H1 (cell line): Measurements from ENCODE around the gene KDF1. TPM values are rescaled to one million over a fixed set of nuclear protein-coding genes. Genes with fewer than 3 reads are reported as not detected.
A peak's percentile ranks its signal among the peaks of the same experiment; 100 is the strongest.

Experiments used
- CTCF ChIA-PET: fragments of 300-600 bp; sonication (Branson Sonifier 250); formaldehyde crosslinking; loops from one replicate; lab custom pipeline; 2021; ENCODE audit not compliant: partially characterized antibody; lab: Charles Lee
- POLR2A ChIA-PET: fragments of 300-600 bp; sonication (Branson Sonifier 250); formaldehyde crosslinking; loops from one replicate; lab custom pipeline; 2021; ENCODE audit warnings: inconsistent platforms; ENCODE audit not compliant: partially characterized antibody; lab: Charles Lee
- DNase-seq, 2 experiments: peaks; one replicate each; pipeline versions ENCODE4 v3.0.0 to v3.0.0-alpha.2; 2010 to 2022; ENCODE audit warnings: low spot score in 2 of 2, low read depth in 1 of 2, mixed read lengths in 1 of 2
- FAIRE-seq: peaks from 2 replicates; lab custom pipeline; 2011; peaks lifted over from hg19 to GRCh38; lab: Jason Lieb, UNC
- H2AFZ ChIP-seq: 2 replicates; pipeline ENCODE4 v1.8.1; 2012; ENCODE audit warnings: low read length, inconsistent platforms
- H2AK5ac ChIP-seq: 2 replicates; pipeline ENCODE4 v1.6.1; 2013; ENCODE audit warnings: low read depth, low read length
- H2BK120ac ChIP-seq: replicated peaks from 2 replicates; pipeline ENCODE3; 2013; ENCODE audit warnings: low read depth, low read length, inconsistent platforms
- H2BK12ac ChIP-seq: 2 replicates; pipeline ENCODE4 v1.6.1; 2013; ENCODE audit warnings: low read depth, low read length
- H2BK15ac ChIP-seq: 2 replicates; pipeline ENCODE4 v1.6.1; 2013; ENCODE audit warnings: low read length
- H2BK20ac ChIP-seq: 2 replicates; pipeline ENCODE4 v1.6.1; 2013; ENCODE audit warnings: low read length
- H2BK5ac ChIP-seq: 2 replicates; pipeline ENCODE4 v1.6.1; 2013; ENCODE audit warnings: low read depth, low read length
- H3K14ac ChIP-seq: 2 replicates; pipeline ENCODE4 v1.6.1; 2013; ENCODE audit warnings: inconsistent platforms; ENCODE audit not compliant: insufficient read length
- H3K18ac ChIP-seq: 2 replicates; pipeline ENCODE4 v1.6.1; 2013; ENCODE audit warnings: low read length; ENCODE audit errors: extremely low read depth
- H3K23ac ChIP-seq: 2 replicates; pipeline ENCODE4 v1.6.1; 2013; ENCODE audit warnings: inconsistent platforms; ENCODE audit not compliant: insufficient read length
- H3K23me2 ChIP-seq: 2 replicates; pipeline ENCODE4 v1.6.1; 2013; ENCODE audit warnings: low read depth, low read length
- H3K27ac ChIP-seq: 2 replicates; pipeline ENCODE4 v1.6.1; 2011; ENCODE audit warnings: low read depth, low read length, inconsistent platforms
- H3K27me3 ChIP-seq, 4 experiments: replicated peaks in 1 of 4; 1 replicate in 1 of 4; 2 replicates in 3 of 4; pipeline versions ENCODE4 v1.6.1 to v1.8.1; 2011 to 2013; ENCODE audit warnings: low read length in 3 of 4, mild to moderate bottlenecking in 3 of 4, inconsistent platforms in 2 of 4, mixed read lengths in 2 of 4, moderate library complexity in 1 of 4; ENCODE audit not compliant: control insufficient read depth in 3 of 4, insufficient read depth in 3 of 4; ENCODE audit errors: extremely low read depth in 1 of 4
- H3K36me3 ChIP-seq, 4 experiments: 2 replicates each; pipeline versions ENCODE4 v1.6.1 to v1.8.1; 2011 to 2013; ENCODE audit warnings: mild to moderate bottlenecking in 4 of 4, low read length in 3 of 4, moderate library complexity in 2 of 4, control low read depth in 1 of 4, inconsistent platforms in 1 of 4; ENCODE audit not compliant: insufficient read depth in 4 of 4, control insufficient read depth in 2 of 4
- H3K4ac ChIP-seq: replicated peaks from 2 replicates; pipeline ENCODE3; 2013; ENCODE audit warnings: low read length, low read depth, mixed read lengths, inconsistent platforms; ENCODE audit not compliant: insufficient read length
- H3K4me1 ChIP-seq, 4 experiments: replicated peaks in 1 of 4; 1 replicate in 1 of 4; 2 replicates in 3 of 4; pipeline versions ENCODE4 v1.6.1 to v1.8.1; 2011 to 2013; ENCODE audit warnings: low read length in 3 of 4, inconsistent platforms in 2 of 4, mixed read lengths in 1 of 4; ENCODE audit not compliant: insufficient read depth in 4 of 4, control insufficient read depth in 3 of 4
- H3K4me2 ChIP-seq, 2 experiments: 2 replicates each; pipeline versions ENCODE4 v1.6.1 to v1.8.1; 2011 to 2013; ENCODE audit warnings: low read depth in 2 of 2, low read length in 2 of 2, control low read depth in 1 of 2, inconsistent platforms in 1 of 2, mild to moderate bottlenecking in 1 of 2; ENCODE audit not compliant: insufficient read depth in 1 of 2
- H3K4me3 ChIP-seq, 4 experiments: fragments of 200-600, 300-600 bp in 1 of 4; sonication (generic), shearing (Covaris generic), sonication (Bioruptor Twin) in 1 of 4; 2 replicates each; pipeline versions ENCODE4 v1.5.1 to v1.8.1; 2011 to 2016; ENCODE audit warnings: low read length in 4 of 4, low read depth in 3 of 4, control low read depth in 2 of 4, inconsistent platforms in 2 of 4, mild to moderate bottlenecking in 2 of 4, mixed read lengths in 1 of 4, moderate library complexity in 1 of 4; ENCODE audit not compliant: insufficient read depth in 2 of 4; ENCODE audit errors: extremely low read depth in 1 of 4
- H3K56ac ChIP-seq: replicated peaks from 2 replicates; pipeline ENCODE3; 2013; ENCODE audit warnings: low read depth, mild to moderate bottlenecking, mixed read lengths, low read length, inconsistent platforms; ENCODE audit not compliant: insufficient read length
- H3K79me1 ChIP-seq: 2 replicates; pipeline ENCODE4 v1.6.1; 2013; ENCODE audit warnings: low read depth, low read length, control low read depth
- H3K79me2 ChIP-seq, 2 experiments: 2 replicates each; pipeline versions ENCODE4 v1.6.1 to v1.8.1; 2012 to 2013; ENCODE audit warnings: low read length in 2 of 2, mild to moderate bottlenecking in 2 of 2, inconsistent platforms in 1 of 2; ENCODE audit not compliant: insufficient read depth in 2 of 2, control insufficient read depth in 1 of 2
- H3K9ac ChIP-seq, 4 experiments: replicated peaks in 1 of 4; 1 replicate in 1 of 4; 2 replicates in 3 of 4; pipeline versions ENCODE4 v1.6.1 to v1.8.1; 2011 to 2013; ENCODE audit warnings: low read depth in 3 of 4, low read length in 3 of 4, control low read depth in 2 of 4, mild to moderate bottlenecking in 2 of 4, moderate library complexity in 2 of 4, inconsistent platforms in 1 of 4; ENCODE audit errors: extremely low read depth in 1 of 4
- H3K9me3 ChIP-seq, 2 experiments: 2 replicates each; pipeline versions ENCODE4 v1.6.1 to v1.8.1; 2012 to 2013; ENCODE audit warnings: mild to moderate bottlenecking in 2 of 2, moderate library complexity in 2 of 2, control low read depth in 1 of 2, inconsistent platforms in 1 of 2, low read depth in 1 of 2, low read length in 1 of 2, mixed read lengths in 1 of 2; ENCODE audit not compliant: insufficient read depth in 2 of 2
- H4K20me1 ChIP-seq, 2 experiments: replicated peaks in 1 of 2; 2 replicates each; pipeline versions ENCODE3 to v1.8.1; 2011 to 2013; ENCODE audit warnings: inconsistent platforms in 2 of 2, low read length in 2 of 2, mild to moderate bottlenecking in 1 of 2; ENCODE audit not compliant: insufficient read depth in 2 of 2, control insufficient read depth in 1 of 2
- H4K5ac ChIP-seq: 2 replicates; pipeline ENCODE4 v1.6.1; 2013; ENCODE audit warnings: low read length, low read depth, mixed read lengths, inconsistent platforms; ENCODE audit not compliant: insufficient read length
- H4K8ac ChIP-seq: 2 replicates; pipeline ENCODE4 v1.8.0; 2013; ENCODE audit warnings: mild to moderate bottlenecking, moderate library complexity, low read length, inconsistent platforms; ENCODE audit not compliant: insufficient read depth; ENCODE audit errors: extremely low read depth
- H4K91ac ChIP-seq: replicated peaks from 2 replicates; pipeline ENCODE3; 2013; ENCODE audit warnings: low read length, mixed read lengths, inconsistent platforms; ENCODE audit not compliant: insufficient read length
- BCL11A ChIP-seq, 2 experiments: IDR thresholded peaks; one replicate each; pipeline ENCODE4 v1.6.1; 2011; ENCODE audit warnings: low read depth in 2 of 2, low read length in 2 of 2, mild to moderate bottlenecking in 2 of 2
- CBX5 ChIP-seq: fragments of 300-800, 300-1000 bp; sonication (generic); IDR thresholded peaks from 2 replicates; pipeline ENCODE4 v1.7.1; 2016; ENCODE audit warnings: antibody characterized with exemption, low read length, low read depth
- EZH2 ChIP-seq: fragments of 200-600 bp; sonication (generic); IDR thresholded peaks from 2 replicates; pipeline ENCODE4 v1.7.1; 2012; ENCODE audit warnings: low read depth, mild to moderate bottlenecking, moderate library complexity, low read length, inconsistent platforms; ENCODE audit not compliant: severe bottlenecking
- KDM1A ChIP-seq: fragments of 200-600, 300-600 bp; sonication (generic); IDR thresholded peaks from 2 replicates; pipeline ENCODE4 v1.7.1; 2016; ENCODE audit warnings: mild to moderate bottlenecking, low read length, borderline replicate concordance
- POU5F1 ChIP-seq: IDR thresholded peaks from 2 replicates; pipeline ENCODE4 v1.6.1; 2011; ENCODE audit warnings: low read depth, mild to moderate bottlenecking, low read length, moderate library complexity
- RBBP5 ChIP-seq: IDR thresholded peaks from 2 replicates; pipeline ENCODE4 v1.7.1; 2012; ENCODE audit warnings: low read depth, mild to moderate bottlenecking, inconsistent platforms, low read length, moderate library complexity, borderline replicate concordance
- SIX5 ChIP-seq: IDR thresholded peaks from 2 replicates; pipeline ENCODE4 v1.6.1; 2011; ENCODE audit warnings: mild to moderate bottlenecking, low read depth, low read length
- SP2 ChIP-seq: IDR thresholded peaks from 2 replicates; pipeline ENCODE4 v1.6.1; 2012; ENCODE audit warnings: mild to moderate bottlenecking, low read length, inconsistent platforms
- SP4 ChIP-seq: IDR thresholded peaks from 2 replicates; pipeline ENCODE4 v1.6.1; 2012; ENCODE audit warnings: low read length, inconsistent platforms
- TBP ChIP-seq: IDR thresholded peaks from 2 replicates; pipeline ENCODE4 v1.6.1; 2011; ENCODE audit warnings: low read depth, low read length, improper control_type of control experiment
- ZNF274 ChIP-seq: IDR thresholded peaks from 2 replicates; pipeline ENCODE4 v1.7.0; 2012; ENCODE audit warnings: low read length, borderline replicate concordance; ENCODE audit errors: extremely low read depth
- WGBS, 2 experiments: shearing (Covaris generic) in 1 of 2; methylation state at CpG; one replicate each; pipeline versions ENCODE4 v1.1.6 to v1.1.7; 2013 to 2015; ENCODE audit warnings: low lambda C conversion rate in 2 of 2, mixed read lengths in 2 of 2, inconsistent platforms in 1 of 2, low coverage in 1 of 2, missing lambda C conversion rate in 1 of 2; ENCODE audit not compliant: insufficient replicate concordance in 2 of 2, insufficient coverage in 1 of 2, insufficient read length in 1 of 2; ENCODE audit errors: extremely low coverage in 1 of 2, missing lambda C conversion rate in 1 of 2; 5-methylcytosine and 5-hydroxymethylcytosine counted together
- polyA plus RNA-seq, 7 experiments: library from polyadenylated mRNA; depleted of rRNA in 3 of 7; stranded (reverse) in 5 of 7; unstranded in 2 of 7; fragments of >200 nt in 5 of 7; fragments of 200-250 nt in 2 of 7; gene quantifications; 1 replicate in 5 of 7; 2 replicates in 1 of 7; 4 replicates in 1 of 7; pipeline versions ENCODE4 v1.2.1 to v1.2.3, GENCODE V29; 2011 to 2013; ENCODE audit warnings: missing spikeins in 2 of 7, mixed read lengths in 2 of 7
- total RNA-seq: library from RNA; stranded (reverse); fragmentation: NEBNext Ultra II Directional; extraction: Animal tissue kit (Norgen Biotek cat#: 25700); gene quantifications from 2 replicates; pipeline ENCODE4 v1.2.1, GENCODE V29; 2021
- TF ChIP-seq, protein P1 (sequence below): IDR thresholded peaks from 2 replicates; pipeline ENCODE4 v1.6.1; 2012; ENCODE audit warnings: inconsistent platforms
- TF ChIP-seq, protein P2 (sequence below): IDR thresholded peaks from 2 replicates; pipeline ENCODE4 v1.6.1; 2012; ENCODE audit warnings: inconsistent platforms

The KDF1 gene
- total and polyA plus RNA-seq, 2 of the 8 experiments (the other 6 are each of a cell fraction or from before 2014, with no cell fraction given) = 16.9 to 37.5 TPM

- no peak overlapping the region for H2AFZ ChIP-seq
- H4K5ac ChIP-seq = no peak overlapping the region
- ChIA-PET POLR2A (interaction anchor here (0.9 to 2.0 kb wide), 7 partner anchors 20 to 382 kb away, joined by 3 to 7 read pairs (median 3); partner anchors contain the start of gene TRNP1), CTCF (interaction anchor here (0.6 to 1.2 kb wide), 4 partner anchors 23 to 122 kb away, joined by 3 to 4 read pairs (median 3); no protein-coding TSS in a partner anchor)
- no peak overlapping the region for H3K18ac ChIP-seq
- no peak overlapping the region for H2BK20ac ChIP-seq
- H2BK5ac ChIP-seq = 0 out of 2 replicates have a peak overlapping the region, but pooled peaks have one; percentile 7
- H3K4me1 ChIP-seq = peaks cover 0 to 6% (median 3%) of the 10 kb centered on the region in 4 experiments; a peak in 3 of 7 replicates
- H3K23me2 ChIP-seq = no peaks in the 10 kb centered on the region; the same call in 1 of the 2 replicates
- H4K20me1 ChIP-seq = no peaks in the 10 kb centered on the region
- H2BK120ac ChIP-seq = no peak overlapping the region
- no peak overlapping the region for H3K23ac ChIP-seq
- no peak overlapping the region for H3K27ac ChIP-seq
- H3K79me2 ChIP-seq = no peaks in the 10 kb centered on the region
- no peak overlapping the region for H3K56ac ChIP-seq
- no peak overlapping the region for H3K9ac ChIP-seq
- no peak overlapping the region for H4K91ac ChIP-seq
- WGBS, 2 experiments = 86% methylated on average over 3 of the region's 3 CpGs; no CpG with 5 or more reads in 1 of the 2 experiments
- no peak overlapping the region for H2AK5ac ChIP-seq
- no peak overlapping the region for H2BK15ac ChIP-seq
- H4K8ac ChIP-seq = no peak overlapping the region
- H3K4me2 ChIP-seq = no peak overlapping the region
- no peaks in the 10 kb centered on the region for H3K79me1 ChIP-seq
- H3K4ac ChIP-seq = no peak overlapping the region
- H3K14ac ChIP-seq = no peak overlapping the region
- no peak overlapping the region for H2BK12ac ChIP-seq
- no peaks in the 10 kb centered on the region for H3K36me3 ChIP-seq
- H3K27me3 ChIP-seq = no peaks in the 10 kb centered on the region
- FAIRE-seq = no peak
- no peaks in the 10 kb centered on the region for H3K9me3 ChIP-seq
- no peak for DNase-seq
- H3K4me3 ChIP-seq = no peak overlapping the region
- no peak for TF ChIP-seq ZNF274
- no peak for TF ChIP-seq BCL11A (IDR thresholded peaks at IDR 0.05; ENCODE audit: low read depth in 2 of 2, low read length in 2 of 2)
- TF ChIP-seq SP2 = no peak
- no peak for TF ChIP-seq CBX5
- no peak for TF ChIP-seq TBP
- TF ChIP-seq SP4 = no peak
- TF ChIP-seq RBBP5 = no peak
- TF ChIP-seq SIX5 = no peak
- TF ChIP-seq, protein P1, sequence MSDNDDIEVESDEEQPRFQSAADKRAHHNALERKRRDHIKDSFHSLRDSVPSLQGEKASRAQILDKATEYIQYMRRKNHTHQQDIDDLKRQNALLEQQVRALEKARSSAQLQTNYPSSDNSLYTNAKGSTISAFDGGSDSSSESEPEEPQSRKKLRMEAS = no peak
- TF ChIP-seq KDM1A = peak; percentile 88
- TF ChIP-seq, protein P2, sequence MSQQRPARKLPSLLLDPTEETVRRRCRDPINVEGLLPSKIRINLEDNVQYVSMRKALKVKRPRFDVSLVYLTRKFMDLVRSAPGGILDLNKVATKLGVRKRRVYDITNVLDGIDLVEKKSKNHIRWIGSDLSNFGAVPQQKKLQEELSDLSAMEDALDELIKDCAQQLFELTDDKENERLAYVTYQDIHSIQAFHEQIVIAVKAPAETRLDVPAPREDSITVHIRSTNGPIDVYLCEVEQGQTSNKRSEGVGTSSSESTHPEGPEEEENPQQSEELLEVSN = no peak
- TF ChIP-seq EZH2 = no peak
- TF ChIP-seq POU5F1 = no peak
These were observed 11.3 kb upstream of the KDF1 start for GRCh38 chr1:26971590-26971989.
